Measurements from ENCODE around the gene FOXD3. TPM values are rescaled to one million over a fixed set of nuclear protein-coding genes. Genes with fewer than 3 reads are reported as not detected.

Gene FOXD3
- polyA plus RNA-seq (2012; ENCODE audit: insufficient read depth, insufficient read length, low read depth): not detected

- peak; percentile 42 for DNase-seq
- Histone ChIP-seq H3K27me3 (peaks cover 100% of the 10 kb centered on the region), H3K9me3 (no peaks in the 10 kb centered on the region), H3K4me1 (no peaks in the 10 kb centered on the region), H3K36me3 (no peaks in the 10 kb centered on the region), H3K4me3 (ENCODE audit: low read depth, low read length) (peak within 1 kb of the TSS; percentile 45)
- TF ChIP-seq, protein P1, sequence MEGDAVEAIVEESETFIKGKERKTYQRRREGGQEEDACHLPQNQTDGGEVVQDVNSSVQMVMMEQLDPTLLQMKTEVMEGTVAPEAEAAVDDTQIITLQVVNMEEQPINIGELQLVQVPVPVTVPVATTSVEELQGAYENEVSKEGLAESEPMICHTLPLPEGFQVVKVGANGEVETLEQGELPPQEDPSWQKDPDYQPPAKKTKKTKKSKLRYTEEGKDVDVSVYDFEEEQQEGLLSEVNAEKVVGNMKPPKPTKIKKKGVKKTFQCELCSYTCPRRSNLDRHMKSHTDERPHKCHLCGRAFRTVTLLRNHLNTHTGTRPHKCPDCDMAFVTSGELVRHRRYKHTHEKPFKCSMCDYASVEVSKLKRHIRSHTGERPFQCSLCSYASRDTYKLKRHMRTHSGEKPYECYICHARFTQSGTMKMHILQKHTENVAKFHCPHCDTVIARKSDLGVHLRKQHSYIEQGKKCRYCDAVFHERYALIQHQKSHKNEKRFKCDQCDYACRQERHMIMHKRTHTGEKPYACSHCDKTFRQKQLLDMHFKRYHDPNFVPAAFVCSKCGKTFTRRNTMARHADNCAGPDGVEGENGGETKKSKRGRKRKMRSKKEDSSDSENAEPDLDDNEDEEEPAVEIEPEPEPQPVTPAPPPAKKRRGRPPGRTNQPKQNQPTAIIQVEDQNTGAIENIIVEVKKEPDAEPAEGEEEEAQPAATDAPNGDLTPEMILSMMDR (IDR thresholded peaks at IDR 0.05; ENCODE audit: low read depth, low read length): no peak
Measured at GRCh38 chr1:63322114-63322943, at the start of gene FOXD3. Gene FOXD3, plus strand, starts transcription at chr1:63322567. Its CDS starts 492 bp downstream, at chr1:63323059.

- no peak for DNase-seq
- Histone ChIP-seq H3K4me1 (no peaks in the 10 kb centered on the region), H3K27me3 (peaks cover 13% of the 10 kb centered on the region; the same call in 1 of the 2 replicates), H3K4me3 (ENCODE audit: low read depth, low read length) (no peak overlapping the region), H3K36me3 (no peaks in the 10 kb centered on the region), H3K9me3 (no peaks in the 10 kb centered on the region)
- TF ChIP-seq, protein P1 (IDR thresholded peaks at IDR 0.05; ENCODE audit: low read depth, low read length): no peak
Measured at GRCh38 chr1:63272811-63273210, 49.6 kb upstream of the FOXD3 start.

DNA sequence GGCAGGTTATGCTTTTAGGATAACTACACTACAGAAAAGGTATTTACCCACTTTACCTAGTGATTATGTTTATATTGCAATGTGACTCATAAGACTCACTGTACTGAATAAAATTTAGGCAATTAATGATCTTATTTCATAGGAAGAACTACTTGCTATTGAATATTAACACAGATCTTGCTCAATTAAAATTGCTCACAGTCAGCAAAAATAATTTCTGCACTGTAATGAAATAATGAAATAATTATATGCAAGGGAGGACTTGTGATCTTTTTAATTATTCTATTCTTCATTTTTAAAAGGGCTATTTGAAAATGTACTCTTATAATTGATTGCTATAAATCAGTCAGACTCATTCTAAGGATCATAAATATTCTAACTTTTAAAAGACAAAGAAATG, 48.0 kb upstream of the FOXD3 start:
- Histone ChIP-seq H3K4me3 (ENCODE audit: low read depth, low read length) (no peak overlapping the region), H3K36me3 (no peaks in the 10 kb centered on the region), H3K9me3 (no peaks in the 10 kb centered on the region), H3K27me3 (peaks cover 13% of the 10 kb centered on the region; the same call in 1 of the 2 replicates), H3K4me1 (no peaks in the 10 kb centered on the region)
- DNase-seq: no peak
- TF ChIP-seq, protein P1 (IDR thresholded peaks at IDR 0.05; ENCODE audit: low read depth, low read length): no peak

GRCh38 chr1:63274979-63275378, 47.4 kb upstream of the FOXD3 start:
- peaks cover 13% of the 10 kb centered on the region; the same call in 1 of the 2 replicates for H3K27me3 ChIP-seq
- H3K36me3 ChIP-seq: no peaks in the 10 kb centered on the region
- H3K9me3 ChIP-seq: no peaks in the 10 kb centered on the region
- no peak for DNase-seq
- TF ChIP-seq, protein P1 (IDR thresholded peaks at IDR 0.05; ENCODE audit: low read depth, low read length): no peak
- H3K4me1 ChIP-seq: no peaks in the 10 kb centered on the region
- no peak overlapping the region for H3K4me3 ChIP-seq (ENCODE audit: low read depth, low read length)

DNA sequence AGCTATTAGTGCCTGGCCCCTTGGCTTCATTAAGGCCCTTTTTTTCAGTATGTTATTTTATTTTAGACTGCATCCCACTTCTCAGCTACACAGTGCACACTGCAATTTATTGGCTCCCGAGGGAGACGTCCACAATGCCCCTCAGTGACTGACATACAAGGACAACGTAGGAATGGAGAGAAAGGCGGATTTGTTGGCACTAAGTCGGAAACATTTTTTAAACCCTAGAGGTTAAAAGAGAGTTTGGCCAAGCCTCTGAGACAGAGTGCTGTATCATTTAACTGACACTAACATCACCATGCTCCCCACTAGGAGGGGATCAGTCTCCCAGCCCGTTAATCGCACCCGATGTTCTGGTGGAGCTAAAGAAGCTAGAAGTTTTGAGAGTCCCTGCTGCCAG, 45.7 kb upstream of the FOXD3 start:
- peaks cover 13% of the 10 kb centered on the region; the same call in 1 of the 2 replicates for H3K27me3 ChIP-seq
- no peak for DNase-seq
- no peaks in the 10 kb centered on the region for H3K9me3 ChIP-seq
- H3K4me1 ChIP-seq: no peaks in the 10 kb centered on the region
- TF ChIP-seq, protein P1 (IDR thresholded peaks at IDR 0.05; ENCODE audit: low read depth, low read length): no peak
- no peaks in the 10 kb centered on the region for H3K36me3 ChIP-seq
- no peak overlapping the region for H3K4me3 ChIP-seq (ENCODE audit: low read depth, low read length)
